SJSA1 (cell line): ENCODE results near the gene KLRG1. TPM values are rescaled to one million over a fixed set of nuclear protein-coding genes. Genes with fewer than 3 reads are reported as not detected.

Experiments
- DNase-seq, 2 experiments: peaks; one replicate each; pipeline ENCODE4 v3.0.0-alpha.2; 2015 to 2020; ENCODE audit warnings: low spot score in 2 of 2, low read depth in 1 of 2
- H3K27ac ChIP-seq: fragments of 250-450 bp; sonication (Bioruptor Pico); 2 replicates; pipeline ENCODE4 v1.5.1; 2020; ENCODE audit warnings: mild to moderate bottlenecking, moderate library complexity
- H3K27me3 ChIP-seq: fragments of 250-450 bp; sonication (Bioruptor Pico); replicated peaks from 2 replicates; pipeline ENCODE4 v1.5.1; 2020; ENCODE audit warnings: mild to moderate bottlenecking, moderate library complexity
- H3K36me3 ChIP-seq: fragments of 250-450 bp; sonication (Bioruptor Pico); 2 replicates; pipeline ENCODE4 v1.5.1; 2020; ENCODE audit warnings: mild to moderate bottlenecking
- H3K4me1 ChIP-seq: fragments of 250-450 bp; sonication (Bioruptor Pico); replicated peaks from 2 replicates; pipeline ENCODE4 v1.6.1; 2021; ENCODE audit warnings: mild to moderate bottlenecking
- H3K4me3 ChIP-seq: fragments of 250-450 bp; sonication (Bioruptor Pico); 2 replicates; pipeline ENCODE4 v1.5.1; 2020; ENCODE audit warnings: mild to moderate bottlenecking
- H3K9me3 ChIP-seq: fragments of 250-450 bp; sonication (Bioruptor Pico); replicated peaks from 2 replicates; pipeline ENCODE4 v1.5.1; 2020; ENCODE audit warnings: mild to moderate bottlenecking
- total RNA-seq: library from RNA; depleted of rRNA; stranded (reverse); fragments of >200 nt; shearing (Covaris generic); gene quantifications from 2 replicates; pipeline ENCODE4 v1.2.3, GENCODE V29; 2014

KLRG1 gene
- total RNA-seq, 1 experiment from 2014 or later: 0.13 TPM

- Histone ChIP-seq H3K27me3 (no peaks in the 10 kb centered on the region), H3K27ac (no peak overlapping the region), H3K4me3 (no peak overlapping the region), H3K4me1 (no peaks in the 10 kb centered on the region), H3K9me3 (no peaks in the 10 kb centered on the region), H3K36me3 (no peaks in the 10 kb centered on the region)
- no peak for DNase-seq
Measured at GRCh38 chr12:8956772-8957171, 32.6 kb upstream of the KLRG1 start.

- Histone ChIP-seq H3K4me1 (no peaks in the 10 kb centered on the region), H3K27ac (no peak overlapping the region), H3K36me3 (no peaks in the 10 kb centered on the region), H3K27me3 (no peaks in the 10 kb centered on the region), H3K9me3 (no peaks in the 10 kb centered on the region), H3K4me3 (no peak overlapping the region)
- DNase-seq: no peak
Measured at GRCh38 chr12:8957561-8957960, 31.8 kb upstream of the KLRG1 start.

- Histone ChIP-seq H3K36me3 (no peaks in the 10 kb centered on the region), H3K27me3 (no peaks in the 10 kb centered on the region), H3K27ac (no peak overlapping the region), H3K4me1 (no peaks in the 10 kb centered on the region), H3K4me3 (no peak overlapping the region), H3K9me3 (no peaks in the 10 kb centered on the region)
- no peak for DNase-seq
Measured at GRCh38 chr12:8958066-8958465, 31.3 kb upstream of the KLRG1 start.

GRCh38 chr12:8960176-8960575 is 29.2 kb upstream of the KLRG1 start:
- Histone ChIP-seq H3K9me3 (no peaks in the 10 kb centered on the region), H3K27ac (no peak overlapping the region), H3K4me3 (no peak overlapping the region), H3K27me3 (no peaks in the 10 kb centered on the region), H3K36me3 (no peaks in the 10 kb centered on the region), H3K4me1 (no peaks in the 10 kb centered on the region)
- DNase-seq: no peak

- Histone ChIP-seq H3K9me3 (0 out of 2 replicates have a peak, but pooled peaks cover 6% of the 10 kb centered on the region), H3K36me3 (no peaks in the 10 kb centered on the region), H3K4me1 (no peaks in the 10 kb centered on the region), H3K4me3 (no peak overlapping the region), H3K27ac (no peak overlapping the region), H3K27me3 (no peaks in the 10 kb centered on the region)
- no peak for DNase-seq
Measured at GRCh38 chr12:8968761-8969160, 20.6 kb upstream of the KLRG1 start.

GRCh38 chr12:8969861-8970411 is 19.4 kb upstream of the KLRG1 start:
- Histone ChIP-seq H3K27me3 (no peaks in the 10 kb centered on the region), H3K36me3 (no peaks in the 10 kb centered on the region), H3K9me3 (0 out of 2 replicates have a peak, but pooled peaks cover 6% of the 10 kb centered on the region), H3K4me3 (no peak overlapping the region), H3K27ac (no peak overlapping the region), H3K4me1 (no peaks in the 10 kb centered on the region)
- no peak for DNase-seq

- Histone ChIP-seq H3K36me3 (no peaks in the 10 kb centered on the region), H3K27ac (no peak overlapping the region), H3K4me3 (no peak overlapping the region), H3K4me1 (no peaks in the 10 kb centered on the region), H3K9me3 (0 out of 2 replicates have a peak, but pooled peaks cover 6% of the 10 kb centered on the region), H3K27me3 (no peaks in the 10 kb centered on the region)
- DNase-seq: peak in 1 of 2 experiments; percentile 29
Measured at GRCh38 chr12:8970432-8970831, 18.9 kb upstream of the KLRG1 start.

- Histone ChIP-seq H3K27ac (no peak overlapping the region), H3K36me3 (no peaks in the 10 kb centered on the region), H3K4me1 (no peaks in the 10 kb centered on the region), H3K27me3 (no peaks in the 10 kb centered on the region), H3K4me3 (no peak overlapping the region), H3K9me3 (no peaks in the 10 kb centered on the region)
- no peak for DNase-seq
Measured at GRCh38 chr12:8980137-8980536, 9.2 kb upstream of the KLRG1 start.

GRCh38 chr12:8985213-8985754 is 4.1 kb upstream of the KLRG1 start:
- DNase-seq: no peak
- Histone ChIP-seq H3K27me3 (no peaks in the 10 kb centered on the region), H3K4me1 (no peaks in the 10 kb centered on the region), H3K27ac (no peak overlapping the region), H3K9me3 (no peaks in the 10 kb centered on the region), H3K4me3 (no peak overlapping the region), H3K36me3 (no peaks in the 10 kb centered on the region)

- Histone ChIP-seq H3K27ac (no peak overlapping the region), H3K4me1 (no peaks in the 10 kb centered on the region), H3K9me3 (no peaks in the 10 kb centered on the region), H3K4me3 (no peak overlapping the region), H3K36me3 (no peaks in the 10 kb centered on the region), H3K27me3 (no peaks in the 10 kb centered on the region; the same call in 1 of the 2 replicates)
- no peak for DNase-seq
Measured at GRCh38 chr12:8987163-8987562, 2.2 kb upstream of the KLRG1 start.

- no peaks in the 10 kb centered on the region for H3K4me1 ChIP-seq
- DNase-seq: no peak
- no peaks in the 10 kb centered on the region; the same call in 1 of the 2 replicates for H3K27me3 ChIP-seq
- no peaks in the 10 kb centered on the region for H3K9me3 ChIP-seq
- H3K27ac ChIP-seq: no peak overlapping the region
- H3K36me3 ChIP-seq: no peaks in the 10 kb centered on the region
- H3K4me3 ChIP-seq: no peak overlapping the region
Measured at GRCh38 chr12:8987685-8988084, 1.7 kb upstream of the KLRG1 start.

GRCh38 chr12:8991371-8992345 is 2.3 kb downstream of the KLRG1 start:
- Histone ChIP-seq H3K36me3 (no peaks in the 10 kb centered on the region), H3K4me1 (no peaks in the 10 kb centered on the region), H3K9me3 (no peaks in the 10 kb centered on the region), H3K27me3 (peaks cover 3% of the 10 kb centered on the region; the same call in 1 of the 2 replicates), H3K4me3 (no peak overlapping the region), H3K27ac (no peak overlapping the region)
- DNase-seq: no peak

GRCh38 chr12:8993827-8994226 is 4.5 kb downstream of the KLRG1 start:
- Histone ChIP-seq H3K27ac (no peak overlapping the region), H3K27me3 (peaks cover 3% of the 10 kb centered on the region; the same call in 1 of the 2 replicates), H3K4me1 (no peaks in the 10 kb centered on the region), H3K9me3 (no peaks in the 10 kb centered on the region), H3K4me3 (no peak overlapping the region), H3K36me3 (no peaks in the 10 kb centered on the region)
- no peak for DNase-seq
